Naive thymus-derived CD4-positive, alpha-beta T cell (primary cell): ENCODE data around the gene SYTL3. TPM values are rescaled to one million over a fixed set of nuclear protein-coding genes. Genes with fewer than 3 reads are reported as not detected.
"Not testable (repeated sequence)": the region's sequence is repeated elsewhere in the genome, so short reads cannot be mapped to it uniquely, and the experiment has no call there.

ENCODE experiments used
- ATAC-seq: fragments of 150-1000 bp; cut with Tn5 transposase; 2 replicates; pipeline ENCODE4 v1.10.0; 2021; ENCODE audit warnings: mild to moderate bottlenecking, moderate library complexity
- CTCF ChIA-PET: fragments of 350-600 bp; sonication (Branson Sonifier 250); formaldehyde crosslinking; loops from one replicate; lab custom pipeline; 2021; ENCODE audit warnings: antibody characterized with exemption; lab: Charles Lee
- POLR2A ChIA-PET: fragments of 350-600 bp; sonication (Branson Sonifier 250); formaldehyde crosslinking; loops from one replicate; lab custom pipeline; 2021; ENCODE audit warnings: antibody characterized with exemption, inconsistent platforms; lab: Charles Lee
- DNase-seq, 9 donors: peaks; one replicate each; pipeline versions ENCODE4 v3.0.0 to v3.0.0-alpha.2; 2020 to 2022; ENCODE audit warnings: mixed read lengths in 1 of 9
- H3K27ac ChIP-seq: one replicate; pipeline ENCODE4 v1.7.0; 2013; ENCODE audit warnings: mild to moderate bottlenecking, low read depth, low read length, moderate library complexity
- H3K27me3 ChIP-seq, 2 donors: one replicate each; pipeline ENCODE4 v1.7.0; 2013; ENCODE audit warnings: low read length in 2 of 2, mild to moderate bottlenecking in 2 of 2, moderate library complexity in 2 of 2; ENCODE audit not compliant: control insufficient read depth in 2 of 2, insufficient read depth in 2 of 2
- H3K36me3 ChIP-seq, 3 experiments: 1 replicate in 2 of 3; 2 replicates in 1 of 3; pipeline ENCODE4 v1.7.0; 2013; ENCODE audit warnings: low read length in 3 of 3, mild to moderate bottlenecking in 3 of 3, moderate library complexity in 1 of 3; ENCODE audit not compliant: insufficient read depth in 3 of 3, control insufficient read depth in 2 of 3
- H3K4me1 ChIP-seq, 2 donors: one replicate each; pipeline ENCODE4 v1.7.0; 2013; ENCODE audit warnings: low read length in 2 of 2, mild to moderate bottlenecking in 2 of 2, moderate library complexity in 1 of 2; ENCODE audit not compliant: control insufficient read depth in 2 of 2, insufficient read depth in 2 of 2
- H3K4me3 ChIP-seq: 2 replicates; pipeline ENCODE4 v1.7.0; 2013; ENCODE audit warnings: mild to moderate bottlenecking, low read length
- H3K9me3 ChIP-seq, 3 experiments: 1 replicate in 2 of 3; 2 replicates in 1 of 3; pipeline ENCODE4 v1.7.0; 2013; ENCODE audit warnings: low read length in 3 of 3; ENCODE audit not compliant: control insufficient read depth in 2 of 3
- H3K27ac Mint-ChIP-seq, 9 donors: one replicate each; pipeline ENCODE4 v1.8.0; 2020 to 2022; ENCODE audit warnings: mixed read lengths in 9 of 9, mild to moderate bottlenecking in 8 of 9, moderate library complexity in 5 of 9, inconsistent platforms in 2 of 9
- H3K27me3 Mint-ChIP-seq, 5 donors: one replicate each; pipeline ENCODE4 v1.8.0; 2021 to 2022; ENCODE audit warnings: mixed read lengths in 5 of 5, mild to moderate bottlenecking in 1 of 5
- H3K36me3 Mint-ChIP-seq, 5 donors: one replicate each; pipeline ENCODE4 v1.8.0; 2020 to 2022; ENCODE audit warnings: mixed read lengths in 5 of 5, mild to moderate bottlenecking in 3 of 5, inconsistent platforms in 1 of 5
- H3K4me1 Mint-ChIP-seq, 7 donors: one replicate each; pipeline ENCODE4 v1.8.0; 2020 to 2022; ENCODE audit warnings: mixed read lengths in 7 of 7, mild to moderate bottlenecking in 3 of 7, inconsistent platforms in 1 of 7
- H3K4me3 Mint-ChIP-seq, 10 donors: one replicate each; pipeline ENCODE4 v1.8.0; 2020 to 2022; ENCODE audit warnings: mild to moderate bottlenecking in 10 of 10, mixed read lengths in 10 of 10, moderate library complexity in 6 of 10, inconsistent platforms in 2 of 10
- H3K9me3 Mint-ChIP-seq, 11 donors: one replicate each; pipeline ENCODE4 v1.8.0; 2020 to 2022; ENCODE audit warnings: mixed read lengths in 11 of 11, mild to moderate bottlenecking in 4 of 11, inconsistent platforms in 1 of 11, moderate library complexity in 1 of 11
- intact Hi-C, 2 donors: fragments of 100-400 bp; cut with micrococcal nuclease; formaldehyde crosslinking; loops; one replicate each; pipeline ENCODE4 v1.15.1; 2023
- polyA plus RNA-seq, 2 donors: library from polyadenylated mRNA; unstranded; fragments of 300-500 nt; fragmentation: Illumina TruSeq; gene quantifications; one replicate each; pipeline ENCODE4 v1.2.3, GENCODE V29; 2021
- total RNA-seq, 6 experiments: library from RNA in 5 of 6; stranded (reverse) in 5 of 6; gene quantifications; 1 replicate in 5 of 6; 2 replicates in 1 of 6; pipeline ENCODE4 v1.2.3 and lab custom pipeline; 2021 to 2026

Gene SYTL3
- total and polyA plus RNA-seq, 7 experiments from 2014 or later, result 13.4 to 67.0 (median 29.5) TPM

- Mint-ChIP-seq H3K4me3 (peak overlapping the region in 2 of 10 donors; percentile 19 to 40), H3K4me1 (peaks cover 33 to 81% (median 74%) of the 10 kb centered on the region in 7 donors), H3K27ac (peak overlapping the region in 8 of 9 donors; percentile 13 to 100 (median 68)), H3K36me3 (peaks cover 0 to 56% (median 7%) of the 10 kb centered on the region in 5 donors)
- CTCF ChIA-PET, H3K9me3 Mint-ChIP-seq, H3K36me3 ChIP-seq, H3K4me3 ChIP-seq, H3K27me3 ChIP-seq, ATAC-seq, H3K9me3 ChIP-seq, DNase-seq, POLR2A ChIA-PET, H3K27ac ChIP-seq, H3K27me3 Mint-ChIP-seq: not testable (repeated sequence)
- peaks cover 33 to 57% of the 10 kb centered on the region in 2 donors for H3K4me1 ChIP-seq
- intact Hi-C loops, result loop anchor here in 1 of 2 donors (10.0 kb wide), 1 partner anchor 772 kb away; no protein-coding TSS in a partner anchor
These were observed 7.1 kb downstream of the SYTL3 start for GRCh38 chr6:158656986-158657385.

GRCh38 chr6:158660333-158660754 lies 10.5 kb downstream of the SYTL3 start:
- H3K27me3 ChIP-seq, result no peaks in the 10 kb centered on the region
- CTCF ChIA-PET, result interaction anchor here (0.6 to 6.7 kb wide), 16 partner anchors 9 to 446 kb away, joined by 3 to 107 read pairs (median 4); partner anchors contain the start of genes DYNLT1 and SYTL3
- POLR2A ChIA-PET, result interaction anchor here (0.7 to 5.9 kb wide), 7 partner anchors 10 to 83 kb away, joined by 3 to 59 read pairs (median 3); partner anchors contain the start of gene DYNLT1
- peaks cover 15 to 76% (median 62%) of the 10 kb centered on the region in 7 donors for H3K4me1 Mint-ChIP-seq
- H3K27me3 Mint-ChIP-seq, result no peaks in the 10 kb centered on the region
- H3K27ac ChIP-seq, result peak overlapping the region; percentile 54
- intact Hi-C loops, result loop anchor here (1.0 to 5.0 kb wide), 7 partner anchors 16 to 439 kb away; partner anchors contain the start of gene DYNLT1 (in 1 of the 2)
- peak overlapping the region; percentile 29 to 97 (median 90) for H3K27ac Mint-ChIP-seq
- peak overlapping the region; percentile 25 to 77 (median 70) for H3K4me3 Mint-ChIP-seq
- peaks cover 0 to 42% (median 16%) of the 10 kb centered on the region in 5 donors for H3K36me3 Mint-ChIP-seq
- DNase-seq (peak in 7 of 9 donors; percentile 62 to 82 (median 78)), ATAC-seq (peak; percentile 80)
- no peaks in the 10 kb centered on the region for H3K9me3 ChIP-seq
- H3K4me3 ChIP-seq, result no peak overlapping the region
- peaks cover 9 to 36% of the 10 kb centered on the region in 2 donors for H3K4me1 ChIP-seq
- peaks cover under 1 to 11% (median 8%) of the 10 kb centered on the region in 3 experiments for H3K36me3 ChIP-seq
- no peaks in the 10 kb centered on the region for H3K9me3 Mint-ChIP-seq

DNA sequence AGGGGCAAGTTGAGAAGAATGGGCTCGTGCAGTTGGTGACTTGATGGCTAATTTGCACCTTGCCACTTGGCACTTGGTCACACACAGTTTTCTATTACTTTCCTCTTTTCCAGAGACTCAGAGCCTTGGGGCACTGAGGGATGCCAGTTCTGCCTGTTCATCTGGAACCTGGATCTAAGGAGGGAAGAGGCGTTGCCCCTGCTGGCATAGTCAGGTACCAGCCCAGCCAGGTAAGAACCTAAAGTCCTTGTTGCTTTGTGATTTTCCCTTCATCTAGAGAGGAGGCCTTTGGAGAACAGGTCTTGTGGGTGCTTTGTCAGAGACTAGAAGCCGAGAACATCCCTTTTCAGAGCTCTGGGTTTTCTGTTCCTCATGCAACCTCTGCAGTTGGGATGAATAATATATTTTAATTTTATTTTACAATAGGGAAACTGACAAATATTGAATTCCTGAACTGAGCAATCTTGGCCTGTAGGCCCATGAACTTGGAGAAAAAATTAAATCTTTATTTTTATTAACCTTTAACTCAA lies 11.4 kb downstream of the SYTL3 start:
- peaks cover 0 to 30% of the 10 kb centered on the region in 2 donors for H3K4me1 ChIP-seq
- peak overlapping the region; percentile 54 for H3K27ac ChIP-seq
- DNase-seq (no peak), ATAC-seq (no peak)
- no peaks in the 10 kb centered on the region for H3K9me3 ChIP-seq
- H3K36me3 ChIP-seq, result peaks cover 6 to 20% (median 10%) of the 10 kb centered on the region in 3 experiments
- H3K4me3 Mint-ChIP-seq, result peak overlapping the region in 5 of 10 donors; percentile 70 to 77 (median 75)
- POLR2A ChIA-PET, result interaction anchor here (0.6 to 5.9 kb wide), 5 partner anchors 16 to 301 kb away, joined by 4 to 59 read pairs (median 9); partner anchors contain the start of gene DYNLT1
- CTCF ChIA-PET, result interaction anchor here (1.1 to 6.7 kb wide), 4 partner anchors 28 to 348 kb away, joined by 3 to 107 read pairs (median 4); no protein-coding TSS in a partner anchor
- H3K27ac Mint-ChIP-seq, result peak overlapping the region in 7 of 9 donors; percentile 50 to 97 (median 93)
- peaks cover 6 to 71% (median 55%) of the 10 kb centered on the region in 7 donors for H3K4me1 Mint-ChIP-seq
- intact Hi-C loops, result loop anchor here (2.0 to 5.0 kb wide), 3 partner anchors 16 to 34 kb away; partner anchors contain the start of gene DYNLT1 (in 1 of the 2)
- no peaks in the 10 kb centered on the region for H3K27me3 Mint-ChIP-seq
- H3K4me3 ChIP-seq, result no peak overlapping the region
- no peaks in the 10 kb centered on the region for H3K27me3 ChIP-seq
- H3K36me3 Mint-ChIP-seq, result peaks cover 0 to 33% (median 19%) of the 10 kb centered on the region in 5 donors
- H3K9me3 Mint-ChIP-seq, result no peaks in the 10 kb centered on the region

DNA sequence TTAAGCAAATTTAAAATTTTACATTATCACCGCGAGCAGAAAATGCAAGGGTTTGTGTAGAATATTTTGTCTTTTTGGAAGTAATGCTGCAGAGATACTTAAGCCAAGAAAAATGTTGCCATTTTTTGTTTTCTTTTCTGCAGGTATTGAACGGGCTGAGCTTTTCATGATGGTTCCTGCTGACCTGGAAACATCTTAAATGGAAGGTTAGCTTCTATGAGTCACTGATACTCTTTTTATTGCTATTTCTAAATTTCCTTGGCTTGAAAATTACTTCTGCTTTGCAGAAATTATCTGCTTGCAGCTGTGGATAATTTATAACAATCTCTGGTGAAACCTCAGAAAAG lies 12.7 kb downstream of the SYTL3 start:
- Mint-ChIP-seq H3K4me3 (peak overlapping the region; percentile 48 to 96 (median 89)), H3K9me3 (no peaks in the 10 kb centered on the region), H3K27me3 (no peaks in the 10 kb centered on the region), H3K36me3 (peaks cover 0 to 40% (median 31%) of the 10 kb centered on the region in 5 donors), H3K27ac (peak overlapping the region in 8 of 9 donors; percentile 85 to 100 (median 94)), H3K4me1 (peaks cover 5 to 72% (median 60%) of the 10 kb centered on the region in 7 donors)
- CTCF ChIA-PET, result interaction anchor here (1.0 to 6.7 kb wide), 9 partner anchors 9 to 448 kb away, joined by 3 to 107 read pairs (median 4); no protein-coding TSS in a partner anchor
- H3K27me3 ChIP-seq, result no peaks in the 10 kb centered on the region
- H3K4me1 ChIP-seq, result peaks cover 0 to 31% of the 10 kb centered on the region in 2 donors
- no peak overlapping the region for H3K4me3 ChIP-seq
- intact Hi-C loops, result loop anchor here in 1 of 2 donors (5.0 kb wide), 1 partner anchor 35 kb away; no protein-coding TSS in a partner anchor
- ATAC-seq (no peak), DNase-seq (no peak)
- H3K36me3 ChIP-seq, result peaks cover 13 to 33% (median 14%) of the 10 kb centered on the region in 3 experiments
- peak overlapping the region; percentile 75 for H3K27ac ChIP-seq
- POLR2A ChIA-PET, result interaction anchor here (0.7 to 5.9 kb wide), 6 partner anchors 9 to 900 kb away, joined by 3 to 59 read pairs (median 8); partner anchors contain the start of gene DYNLT1
- no peaks in the 10 kb centered on the region for H3K9me3 ChIP-seq

DNA sequence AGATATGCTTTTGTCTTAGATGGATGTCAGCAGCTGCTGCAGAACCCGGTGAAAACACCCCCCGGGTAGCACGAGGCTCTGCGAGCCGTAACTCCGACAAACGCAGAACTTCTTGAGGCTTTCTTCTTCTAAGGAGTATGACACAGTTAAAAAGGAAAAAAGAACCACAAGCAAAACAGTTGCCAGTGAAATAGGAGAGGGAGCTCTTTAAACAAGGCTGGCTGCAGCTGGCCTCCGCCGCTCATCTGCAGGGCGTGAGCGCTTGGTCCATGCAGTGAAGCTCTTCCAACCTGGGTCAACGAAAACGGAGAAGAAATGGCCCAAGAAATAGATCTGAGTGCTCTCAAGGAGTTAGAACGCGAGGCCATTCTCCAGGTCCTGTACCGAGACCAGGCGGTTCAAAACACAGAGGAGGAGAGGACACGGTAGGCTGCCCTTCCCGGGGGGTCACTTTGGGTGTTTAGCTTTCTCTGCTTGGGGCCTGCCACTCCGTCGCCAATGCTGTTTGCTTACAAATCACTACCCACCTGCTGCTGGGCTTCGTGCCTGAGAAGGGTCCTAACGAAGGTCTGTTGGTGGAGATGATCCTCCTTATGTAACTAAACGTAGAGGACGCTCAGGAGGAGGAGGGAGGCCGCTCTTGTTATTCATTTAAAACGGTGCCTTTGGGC lies 13.2 kb downstream of the SYTL3 start:
- no peaks in the 10 kb centered on the region for H3K27me3 ChIP-seq
- Mint-ChIP-seq H3K9me3 (no peaks in the 10 kb centered on the region), H3K36me3 (peaks cover 0 to 42% (median 31%) of the 10 kb centered on the region in 5 donors), H3K27me3 (no peaks in the 10 kb centered on the region), H3K27ac (peak overlapping the region; percentile 23 to 100 (median 92)), H3K4me1 (peaks cover 5 to 73% (median 59%) of the 10 kb centered on the region in 7 donors), H3K4me3 (peak overlapping the region; percentile 48 to 96 (median 89))
- peak; percentile 56 for ATAC-seq
- intact Hi-C loops, result loop anchor here in 1 of 2 donors (1.0 to 5.0 kb wide), 2 partner anchors 10 to 36 kb away; no protein-coding TSS in a partner anchor
- H3K4me1 ChIP-seq, result peaks cover 0 to 33% of the 10 kb centered on the region in 2 donors
- H3K4me3 ChIP-seq, result peak overlapping the region; percentile 34
- DNase-seq, result peak in 7 of 9 donors; percentile 32 to 79 (median 67)
- CTCF ChIA-PET, result interaction anchor here (0.9 to 6.7 kb wide), 9 partner anchors 10 to 449 kb away, joined by 3 to 107 read pairs (median 4); no protein-coding TSS in a partner anchor
- POLR2A ChIA-PET, result interaction anchor here (0.7 to 5.9 kb wide), 6 partner anchors 8 to 901 kb away, joined by 3 to 59 read pairs (median 8); partner anchors contain the start of gene DYNLT1
- peak overlapping the region; percentile 75 for H3K27ac ChIP-seq
- peaks cover 13 to 34% (median 14%) of the 10 kb centered on the region in 3 experiments for H3K36me3 ChIP-seq
- no peaks in the 10 kb centered on the region for H3K9me3 ChIP-seq
